ENCODE results near the gene CERS2.

DNA sequence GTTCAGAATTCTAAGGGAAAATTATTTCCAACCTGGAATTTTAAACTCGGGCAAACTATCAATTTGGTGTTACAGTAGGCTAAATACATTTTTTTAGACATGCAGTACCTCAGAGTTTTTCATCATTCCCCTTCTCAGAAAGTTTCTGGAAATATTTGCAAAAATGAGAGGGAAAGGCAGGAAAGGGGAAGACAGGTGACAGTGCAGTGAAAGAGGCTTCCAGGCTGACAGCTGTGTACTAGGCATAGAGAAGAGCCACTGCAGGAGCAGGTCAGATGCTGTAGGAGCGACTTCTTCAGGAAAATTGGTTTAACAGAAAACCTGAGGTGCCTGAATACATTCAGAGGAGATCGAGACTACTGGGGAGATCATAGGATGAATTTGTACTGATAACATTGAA is 19.9 kb downstream of the CERS2 start:
- TF ChIP-seq, protein P1, sequence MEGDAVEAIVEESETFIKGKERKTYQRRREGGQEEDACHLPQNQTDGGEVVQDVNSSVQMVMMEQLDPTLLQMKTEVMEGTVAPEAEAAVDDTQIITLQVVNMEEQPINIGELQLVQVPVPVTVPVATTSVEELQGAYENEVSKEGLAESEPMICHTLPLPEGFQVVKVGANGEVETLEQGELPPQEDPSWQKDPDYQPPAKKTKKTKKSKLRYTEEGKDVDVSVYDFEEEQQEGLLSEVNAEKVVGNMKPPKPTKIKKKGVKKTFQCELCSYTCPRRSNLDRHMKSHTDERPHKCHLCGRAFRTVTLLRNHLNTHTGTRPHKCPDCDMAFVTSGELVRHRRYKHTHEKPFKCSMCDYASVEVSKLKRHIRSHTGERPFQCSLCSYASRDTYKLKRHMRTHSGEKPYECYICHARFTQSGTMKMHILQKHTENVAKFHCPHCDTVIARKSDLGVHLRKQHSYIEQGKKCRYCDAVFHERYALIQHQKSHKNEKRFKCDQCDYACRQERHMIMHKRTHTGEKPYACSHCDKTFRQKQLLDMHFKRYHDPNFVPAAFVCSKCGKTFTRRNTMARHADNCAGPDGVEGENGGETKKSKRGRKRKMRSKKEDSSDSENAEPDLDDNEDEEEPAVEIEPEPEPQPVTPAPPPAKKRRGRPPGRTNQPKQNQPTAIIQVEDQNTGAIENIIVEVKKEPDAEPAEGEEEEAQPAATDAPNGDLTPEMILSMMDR (conservative IDR thresholded peaks at IDR 0.05): no peak
- no peak for TF ChIP-seq EZH2 (IDR thresholded peaks at IDR 0.05; ENCODE audit: low read depth)

Data from PC-9 (cell line).